ENCODE results near the gene UGP2. TPM values are rescaled to one million over a fixed set of nuclear protein-coding genes. Genes with fewer than 3 reads are reported as not detected.

UGP2 gene
- total and polyA plus RNA-seq, 4 experiments from 2014 or later, result 77.6 to 224 (median 115) TPM

GRCh38 chr2:63878486-63878885 is 36.8 kb downstream of the UGP2 start:
- H3K27me3 Mint-ChIP-seq, result no peaks in the 10 kb centered on the region
- Histone ChIP-seq H3K9me3 (ENCODE audit: control insufficient read depth in 1 of 2, low read length in 2 of 2) (no peaks in the 10 kb centered on the region), H3K27ac (ENCODE audit: low read depth, low read length) (no peak overlapping the region), H3K4me3 (ENCODE audit: low read length in 2 of 2) (no peak overlapping the region), H3K4me1 (ENCODE audit: insufficient read depth, low read length) (peaks cover 4% of the 10 kb centered on the region), H3K27me3 (ENCODE audit: insufficient read depth, low read length) (no peaks in the 10 kb centered on the region), H3K36me3 (ENCODE audit: insufficient read depth, low read length) (peaks cover 7% of the 10 kb centered on the region)
- ChIA-PET POLR2A (ENCODE audit: partially characterized antibody) (no interaction called here), CTCF (ENCODE audit: partially characterized antibody) (interaction anchor here (1.5 to 2.9 kb wide), 3 partner anchors 15 to 187 kb away, joined by 3 to 13 read pairs (median 3); no protein-coding TSS in a partner anchor)
- H3K4me1 Mint-ChIP-seq, result peaks cover 39 to 59% (median 45%) of the 10 kb centered on the region in 4 donors
- no peak for DNase-seq
- intact Hi-C loops (cut with micrococcal nuclease), result no loop called here
- peaks cover 33 to 53% of the 10 kb centered on the region in 2 donors for H3K36me3 Mint-ChIP-seq
- no peaks in the 10 kb centered on the region for H3K9me3 Mint-ChIP-seq
- H3K27ac Mint-ChIP-seq, result peak overlapping the region in 1 of 7 donors; percentile 24
- no peak overlapping the region for H3K4me3 Mint-ChIP-seq

DNA sequence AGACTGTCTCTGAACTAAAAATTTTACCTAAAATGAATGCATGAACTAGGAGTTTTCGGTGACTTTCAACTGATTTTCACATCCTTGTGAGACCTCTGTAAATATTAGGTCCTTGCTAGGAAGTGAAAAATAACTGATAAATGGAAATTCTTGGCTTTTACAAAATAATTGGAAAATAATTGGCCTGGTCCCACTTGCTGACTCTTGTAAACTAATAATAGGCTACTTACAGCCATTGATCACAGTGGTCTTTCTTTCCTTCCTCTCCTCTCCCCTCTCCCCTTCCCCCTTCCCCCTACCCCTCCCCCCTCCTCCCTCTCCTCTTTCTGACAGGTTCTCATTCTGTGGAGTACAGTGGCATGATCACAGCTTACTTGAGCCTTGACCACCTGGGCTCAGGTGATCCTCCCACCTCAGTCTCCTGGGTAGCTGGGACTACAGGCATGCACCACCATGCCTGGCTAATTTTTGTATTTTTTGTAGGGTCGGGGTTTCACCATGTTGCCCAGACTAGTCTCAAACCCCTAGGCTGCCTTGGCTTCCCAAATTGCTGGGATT is 38.3 kb downstream of the UGP2 start:
- no peaks in the 10 kb centered on the region for H3K9me3 ChIP-seq (ENCODE audit: control insufficient read depth in 1 of 2, low read length in 2 of 2)
- intact Hi-C loops (cut with micrococcal nuclease), result no loop called here
- H3K27ac ChIP-seq (ENCODE audit: low read depth, low read length), result no peak overlapping the region
- H3K27me3 ChIP-seq (ENCODE audit: insufficient read depth, low read length), result no peaks in the 10 kb centered on the region
- H3K27me3 Mint-ChIP-seq, result no peaks in the 10 kb centered on the region
- peak overlapping the region in 5 of 7 donors; percentile 12 to 41 (median 29) for H3K27ac Mint-ChIP-seq
- H3K4me1 Mint-ChIP-seq, result peaks cover 28 to 46% (median 35%) of the 10 kb centered on the region in 4 donors
- no peak for DNase-seq
- H3K4me3 ChIP-seq (ENCODE audit: low read length in 2 of 2), result no peak overlapping the region
- peaks cover 30 to 52% of the 10 kb centered on the region in 2 donors for H3K36me3 Mint-ChIP-seq
- H3K36me3 ChIP-seq (ENCODE audit: insufficient read depth, low read length), result peaks cover 18% of the 10 kb centered on the region
- POLR2A ChIA-PET (ENCODE audit: partially characterized antibody), result no interaction called here
- H3K4me3 Mint-ChIP-seq, result no peak overlapping the region
- no peaks in the 10 kb centered on the region for H3K9me3 Mint-ChIP-seq
- CTCF ChIA-PET (ENCODE audit: partially characterized antibody), result interaction anchor here (1.5 kb wide), 1 partner anchor 16 kb away, joined by 3 read pairs; no protein-coding TSS in a partner anchor
- peaks cover 3% of the 10 kb centered on the region for H3K4me1 ChIP-seq (ENCODE audit: insufficient read depth, low read length)

GRCh38 chr2:63880625-63881024 is 38.9 kb downstream of the UGP2 start:
- H3K4me1 Mint-ChIP-seq, result peaks cover 24 to 45% (median 32%) of the 10 kb centered on the region in 4 donors

GRCh38 chr2:63881205-63881604 is 39.5 kb downstream of the UGP2 start:
- CTCF ChIA-PET (ENCODE audit: partially characterized antibody), result interaction anchor here (0.9 to 1.4 kb wide), 2 partner anchors 9 to 20 kb away, joined by 3 to 4 read pairs; no protein-coding TSS in a partner anchor
- Mint-ChIP-seq H3K4me3 (no peak overlapping the region), H3K9me3 (no peaks in the 10 kb centered on the region), H3K27me3 (no peaks in the 10 kb centered on the region), H3K4me1 (peaks cover 20 to 39% (median 27%) of the 10 kb centered on the region in 4 donors), H3K36me3 (peaks cover 33 to 56% of the 10 kb centered on the region in 2 donors), H3K27ac (peak overlapping the region in 6 of 7 donors; percentile 20 to 66 (median 49))
- no peaks in the 10 kb centered on the region for H3K27me3 ChIP-seq (ENCODE audit: insufficient read depth, low read length)
- H3K27ac ChIP-seq (ENCODE audit: low read depth, low read length), result no peak overlapping the region
- POLR2A ChIA-PET (ENCODE audit: partially characterized antibody), result no interaction called here
- DNase-seq, result no peak
- H3K9me3 ChIP-seq (ENCODE audit: control insufficient read depth in 1 of 2, low read length in 2 of 2), result no peaks in the 10 kb centered on the region
- no peak overlapping the region for H3K4me3 ChIP-seq (ENCODE audit: low read length in 2 of 2)
- no peaks in the 10 kb centered on the region for H3K4me1 ChIP-seq (ENCODE audit: insufficient read depth, low read length)
- intact Hi-C loops (cut with micrococcal nuclease), result no loop called here
- peaks cover 19% of the 10 kb centered on the region for H3K36me3 ChIP-seq (ENCODE audit: insufficient read depth, low read length)

More at GRCh38 chr2:63880625-63881024, 38.9 kb downstream of the UGP2 start:
- Histone ChIP-seq H3K4me1 (ENCODE audit: insufficient read depth, low read length) (no peaks in the 10 kb centered on the region), H3K27me3 (ENCODE audit: insufficient read depth, low read length) (no peaks in the 10 kb centered on the region), H3K27ac (ENCODE audit: low read depth, low read length) (no peak overlapping the region), H3K9me3 (ENCODE audit: control insufficient read depth in 1 of 2, low read length in 2 of 2) (no peaks in the 10 kb centered on the region), H3K36me3 (ENCODE audit: insufficient read depth, low read length) (peaks cover 18% of the 10 kb centered on the region), H3K4me3 (ENCODE audit: low read length in 2 of 2) (no peak overlapping the region)
- Mint-ChIP-seq H3K36me3 (peaks cover 32 to 55% of the 10 kb centered on the region in 2 donors), H3K9me3 (no peaks in the 10 kb centered on the region), H3K27ac (peak overlapping the region; percentile 17 to 74 (median 37)), H3K4me3 (no peak overlapping the region), H3K27me3 (no peaks in the 10 kb centered on the region)
- POLR2A ChIA-PET (ENCODE audit: partially characterized antibody), result no interaction called here
- CTCF ChIA-PET (ENCODE audit: partially characterized antibody), result interaction anchor here (0.9 to 1.4 kb wide), 2 partner anchors 9 to 20 kb away, joined by 3 to 4 read pairs; no protein-coding TSS in a partner anchor
- intact Hi-C loops (cut with micrococcal nuclease), result no loop called here
- no peak for DNase-seq

GRCh38 chr2:63882395-63883105 is 40.9 kb downstream of the UGP2 start:
- H3K36me3 Mint-ChIP-seq, result peaks cover 27 to 56% of the 10 kb centered on the region in 2 donors

DNA sequence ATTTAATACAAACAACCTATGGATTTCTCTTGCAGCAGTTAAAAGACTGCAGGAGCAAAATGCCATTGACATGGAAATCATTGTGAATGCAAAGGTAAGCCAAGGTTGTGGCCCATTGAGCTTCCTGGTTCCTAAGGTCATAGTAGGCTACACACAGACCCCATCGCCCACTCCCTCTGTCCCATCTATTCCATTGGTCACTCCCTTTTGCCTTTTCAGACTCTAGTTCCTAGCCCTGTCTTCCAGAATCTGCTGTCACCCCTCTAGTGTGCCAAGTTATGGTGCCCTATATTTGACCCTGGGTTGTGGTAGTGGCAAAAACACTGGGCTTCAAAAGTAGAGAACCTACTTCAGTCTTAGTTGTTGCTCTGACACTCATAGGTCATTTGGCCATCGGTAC is 44.7 kb downstream of the UGP2 start:
- POLR2A ChIA-PET (ENCODE audit: partially characterized antibody), result no interaction called here
- Mint-ChIP-seq H3K27ac (peak overlapping the region in 1 of 7 donors; percentile 42), H3K9me3 (peaks cover 0 to 2% (median 0%) of the 10 kb centered on the region in 8 donors), H3K36me3 (peaks cover 42 to 82% of the 10 kb centered on the region in 2 donors), H3K4me3 (no peak overlapping the region), H3K4me1 (peaks cover 11 to 19% (median 14%) of the 10 kb centered on the region in 4 donors), H3K27me3 (no peaks in the 10 kb centered on the region)
- H3K27me3 ChIP-seq (ENCODE audit: insufficient read depth, low read length), result no peaks in the 10 kb centered on the region
- H3K9me3 ChIP-seq (ENCODE audit: control insufficient read depth in 1 of 2, low read length in 2 of 2), result no peaks in the 10 kb centered on the region
- H3K36me3 ChIP-seq (ENCODE audit: insufficient read depth, low read length), result peaks cover 53% of the 10 kb centered on the region
- CTCF ChIA-PET (ENCODE audit: partially characterized antibody), result interaction anchor here (0.8 kb wide), 1 partner anchor 193 kb away, joined by 4 read pairs; no protein-coding TSS in a partner anchor
- no peaks in the 10 kb centered on the region for H3K4me1 ChIP-seq (ENCODE audit: insufficient read depth, low read length)
- H3K4me3 ChIP-seq (ENCODE audit: low read length in 2 of 2), result no peak overlapping the region
- no peak for DNase-seq
- no peak overlapping the region for H3K27ac ChIP-seq (ENCODE audit: low read depth, low read length)
- intact Hi-C loops (cut with micrococcal nuclease), result no loop called here

More at GRCh38 chr2:63882395-63883105, 40.9 kb downstream of the UGP2 start:
- Histone ChIP-seq H3K27ac (ENCODE audit: low read depth, low read length) (no peak overlapping the region), H3K4me1 (ENCODE audit: insufficient read depth, low read length) (no peaks in the 10 kb centered on the region), H3K36me3 (ENCODE audit: insufficient read depth, low read length) (peaks cover 28% of the 10 kb centered on the region), H3K27me3 (ENCODE audit: insufficient read depth, low read length) (no peaks in the 10 kb centered on the region), H3K4me3 (ENCODE audit: low read length in 2 of 2) (no peak overlapping the region), H3K9me3 (ENCODE audit: control insufficient read depth in 1 of 2, low read length in 2 of 2) (no peaks in the 10 kb centered on the region)
- CTCF ChIA-PET (ENCODE audit: partially characterized antibody), result interaction anchor here (0.7 to 1.5 kb wide), 3 partner anchors 17 to 21 kb away, joined by 3 to 4 read pairs (median 4); no protein-coding TSS in a partner anchor
- H3K27ac Mint-ChIP-seq, result peak overlapping the region; percentile 31 to 86 (median 66)
- intact Hi-C loops (cut with micrococcal nuclease), result no loop called here
- H3K9me3 Mint-ChIP-seq, result no peaks in the 10 kb centered on the region
- H3K4me3 Mint-ChIP-seq, result no peak overlapping the region
- POLR2A ChIA-PET (ENCODE audit: partially characterized antibody), result no interaction called here
- H3K27me3 Mint-ChIP-seq, result no peaks in the 10 kb centered on the region
- DNase-seq, result no peak
- peaks cover 18 to 28% (median 23%) of the 10 kb centered on the region in 4 donors for H3K4me1 Mint-ChIP-seq

- H3K36me3 Mint-ChIP-seq, result peaks cover 43 to 80% of the 10 kb centered on the region in 2 donors
- no peak overlapping the region for H3K4me3 Mint-ChIP-seq
- H3K27ac ChIP-seq (ENCODE audit: low read depth, low read length), result no peak overlapping the region
- H3K27me3 Mint-ChIP-seq, result no peaks in the 10 kb centered on the region
- no peaks in the 10 kb centered on the region for H3K9me3 ChIP-seq (ENCODE audit: control insufficient read depth in 1 of 2, low read length in 2 of 2)
- peak overlapping the region in 2 of 7 donors; percentile 19 to 44 for H3K27ac Mint-ChIP-seq
- H3K36me3 ChIP-seq (ENCODE audit: insufficient read depth, low read length), result peaks cover 54% of the 10 kb centered on the region
- no peak overlapping the region for H3K4me3 ChIP-seq (ENCODE audit: low read length in 2 of 2)
- CTCF ChIA-PET (ENCODE audit: partially characterized antibody), result interaction anchor here (1.0 kb wide), 2 partner anchors 11 to 188 kb away, joined by 3 to 4 read pairs; no protein-coding TSS in a partner anchor
- POLR2A ChIA-PET (ENCODE audit: partially characterized antibody), result no interaction called here
- peaks cover 0 to 9% (median 2%) of the 10 kb centered on the region in 4 donors for H3K4me1 Mint-ChIP-seq
- no peaks in the 10 kb centered on the region for H3K27me3 ChIP-seq (ENCODE audit: insufficient read depth, low read length)
- no peaks in the 10 kb centered on the region for H3K4me1 ChIP-seq (ENCODE audit: insufficient read depth, low read length)
- H3K9me3 Mint-ChIP-seq, result peaks cover 0 to 2% (median 0%) of the 10 kb centered on the region in 8 donors
- intact Hi-C loops (cut with micrococcal nuclease), result loop anchor here (1.0 kb wide), 1 partner anchor 196 kb away; no protein-coding TSS in a partner anchor
- no peak for DNase-seq
Observed at GRCh38 chr2:63888053-63888452, 46.4 kb downstream of the UGP2 start.
